Measurements from ENCODE around the gene MRPL49. TPM values are rescaled to one million over a fixed set of nuclear protein-coding genes. Genes with fewer than 3 reads are reported as not detected.

MRPL49 gene
- total RNA-seq, 4 donors from 2014 or later: 68.1 to 76.2 (median 72.0) TPM

DNA sequence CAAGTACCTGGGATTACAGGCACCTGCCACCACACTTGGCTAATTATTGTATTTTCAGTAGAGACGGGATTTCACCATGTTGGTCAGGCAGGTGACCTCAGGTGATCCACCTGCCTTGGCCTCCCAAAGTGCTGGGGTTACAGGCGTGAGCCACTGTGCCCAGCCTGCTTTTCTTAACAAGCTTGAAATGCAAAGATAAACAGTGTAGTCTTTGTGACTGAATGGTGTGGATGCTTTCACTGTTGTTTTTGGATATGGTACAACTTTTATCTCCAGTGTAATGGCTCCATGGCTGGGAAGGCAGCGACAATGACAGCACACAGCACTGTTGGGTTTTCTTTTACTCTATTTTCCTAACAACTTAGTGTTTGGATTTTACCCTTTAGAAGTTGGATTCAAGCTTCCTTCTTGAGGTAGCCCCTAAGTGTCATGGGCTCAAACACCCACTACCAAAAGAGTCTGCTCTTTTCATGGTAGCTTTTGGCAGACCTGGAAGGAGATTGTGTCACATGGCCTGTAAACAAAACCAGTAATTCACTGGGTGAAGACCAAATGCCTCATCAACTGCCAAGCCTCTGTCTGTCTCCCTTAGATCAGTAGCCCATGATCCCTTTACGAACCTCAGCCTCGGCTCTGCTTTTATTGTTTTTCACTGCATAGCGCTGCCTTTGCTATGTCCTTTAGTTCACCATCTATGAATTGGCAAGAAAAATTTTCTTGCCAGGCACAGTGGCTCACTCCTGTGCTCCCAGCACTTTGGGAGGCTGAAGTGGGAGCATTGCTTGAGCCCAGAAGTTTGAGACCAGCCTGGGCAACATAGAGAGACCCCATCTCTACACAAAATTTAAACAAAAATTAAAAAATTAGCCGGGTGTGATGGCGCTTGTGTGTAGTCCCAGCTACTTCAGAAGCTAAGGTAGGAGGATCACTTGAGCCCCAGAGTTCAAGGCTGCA lies 19.7 kb upstream of the MRPL49 start:
- no peaks in the 10 kb centered on the region for H3K9me3 ChIP-seq
- TF ChIP-seq CTCF (IDR thresholded peaks at IDR 0.05) (no peak), POLR2A (IDR thresholded peaks at IDR 0.05) (no peak)
- H3K4me3 ChIP-seq: no peak overlapping the region
- 79 to 93% methylated on average over 8 of the region's 8 CpGs for WGBS, 2 donors
- H3K36me3 ChIP-seq: peaks cover under 1 to 47% (median 2%) of the 10 kb centered on the region in 3 donors
- peak overlapping the region; percentile 23 to 59 (median 34) for H3K27ac ChIP-seq
- intact Hi-C loops (cut with DNase I): no loop called here
- no peaks in the 10 kb centered on the region for H3K27me3 ChIP-seq
- peaks cover 10 to 51% (median 12%) of the 10 kb centered on the region in 3 donors for H3K4me1 ChIP-seq
- DNase-seq: no peak

- Histone ChIP-seq H3K4me3 (no peak overlapping the region), H3K27me3 (no peaks in the 10 kb centered on the region), H3K36me3 (peaks cover 11 to 47% (median 12%) of the 10 kb centered on the region in 3 donors), H3K9me3 (no peaks in the 10 kb centered on the region), H3K27ac (peak overlapping the region in 2 of 4 donors; percentile 17 to 30), H3K4me1 (peaks cover 8 to 51% (median 11%) of the 10 kb centered on the region in 3 donors)
- intact Hi-C loops (cut with DNase I): no loop called here
- no peak for DNase-seq
- no peak for TF ChIP-seq POLR2A (IDR thresholded peaks at IDR 0.05)
Observed at GRCh38 chr11:65103476-65103875, 18.6 kb upstream of the MRPL49 start.

GRCh38 chr11:65104628-65105027 lies 17.5 kb upstream of the MRPL49 start:
- intact Hi-C loops (cut with DNase I): no loop called here
- no peaks in the 10 kb centered on the region for H3K27me3 ChIP-seq
- no peak overlapping the region for H3K4me3 ChIP-seq
- TF ChIP-seq CTCF (IDR thresholded peaks at IDR 0.05): no peak
- TF ChIP-seq POLR2A (IDR thresholded peaks at IDR 0.05): no peak
- DNase-seq: no peak
- peaks cover 13 to 50% (median 21%) of the 10 kb centered on the region in 3 donors for H3K36me3 ChIP-seq
- 74 to 81% methylated on average over 4 of the region's 4 CpGs for WGBS, 2 donors
- H3K9me3 ChIP-seq: no peaks in the 10 kb centered on the region
- H3K27ac ChIP-seq: peak overlapping the region in 2 of 4 donors; percentile 17 to 31
- H3K4me1 ChIP-seq: peaks cover 14 to 63% (median 16%) of the 10 kb centered on the region in 3 donors

DNA sequence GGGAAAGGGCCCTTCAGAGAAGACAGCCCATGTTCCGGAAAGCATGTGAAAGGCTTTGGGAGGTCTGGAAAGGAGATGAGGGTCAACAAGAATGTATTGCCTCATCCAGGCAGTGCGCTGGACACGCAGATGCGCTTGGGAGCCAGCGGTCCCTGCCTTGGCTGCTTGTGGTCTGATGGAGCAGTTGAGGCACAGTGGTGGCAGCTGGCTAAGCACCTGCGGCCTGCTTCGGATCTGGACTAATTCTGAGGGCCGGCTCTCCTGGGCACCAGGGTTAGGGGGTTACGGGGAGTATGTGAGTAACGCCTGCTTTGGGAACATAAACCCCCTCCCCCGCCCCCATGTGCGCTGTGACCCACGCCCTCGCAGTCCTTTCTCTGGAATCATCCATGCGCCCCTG lies 15.0 kb upstream of the MRPL49 start:
- TF ChIP-seq CTCF (IDR thresholded peaks at IDR 0.05) (no peak), POLR2A (IDR thresholded peaks at IDR 0.05) (no peak)
- 92 to 96% methylated on average over 6 to 10 of the region's 15 CpGs for WGBS, 2 donors
- H3K4me1 ChIP-seq: peaks cover 32 to 70% (median 33%) of the 10 kb centered on the region in 3 donors
- peaks cover 13 to 53% (median 22%) of the 10 kb centered on the region in 3 donors for H3K36me3 ChIP-seq
- no peaks in the 10 kb centered on the region for H3K27me3 ChIP-seq
- no peak for DNase-seq
- no peaks in the 10 kb centered on the region for H3K9me3 ChIP-seq
- H3K27ac ChIP-seq: no peak overlapping the region
- intact Hi-C loops (cut with DNase I): no loop called here
- no peak overlapping the region for H3K4me3 ChIP-seq

DNA sequence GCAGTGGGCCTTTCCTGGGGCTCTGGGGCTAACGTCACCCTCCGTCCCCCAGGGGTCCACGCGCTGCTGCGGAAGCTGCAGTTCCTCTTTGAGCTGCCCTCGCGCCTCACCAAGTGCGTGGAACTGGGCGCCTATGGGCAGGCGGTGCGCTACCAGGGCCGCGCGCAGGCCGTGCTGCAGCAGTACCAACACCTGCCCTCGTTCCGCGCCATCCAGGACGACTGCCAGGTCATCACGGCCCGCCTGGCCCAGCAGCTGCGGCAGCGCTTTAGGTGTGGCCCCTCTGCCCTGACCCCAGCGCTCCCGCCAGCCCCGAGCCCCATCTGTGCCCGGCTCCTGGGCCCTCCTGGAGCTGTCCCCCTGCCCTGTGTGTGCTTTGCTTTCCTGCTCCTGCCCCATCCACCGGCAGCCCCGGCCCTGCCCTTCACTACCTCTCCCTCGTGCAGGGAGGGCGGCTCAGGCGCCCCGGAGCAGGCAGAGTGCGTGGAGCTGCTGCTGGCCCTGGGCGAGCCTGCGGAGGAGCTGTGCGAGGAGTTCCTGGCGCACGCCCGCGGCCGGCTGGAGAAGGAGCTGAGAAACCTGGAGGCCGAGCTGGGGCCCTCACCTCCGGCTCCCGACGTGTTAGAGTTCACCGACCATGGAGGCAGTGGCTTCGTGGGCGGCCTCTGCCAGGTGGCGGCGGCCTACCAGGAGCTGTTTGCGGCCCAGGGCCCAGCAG lies 14.2 kb upstream of the MRPL49 start:
- TF ChIP-seq CTCF (IDR thresholded peaks at IDR 0.05): no peak
- no peak for TF ChIP-seq POLR2A (IDR thresholded peaks at IDR 0.05)
- Histone ChIP-seq H3K27me3 (no peaks in the 10 kb centered on the region), H3K9me3 (no peaks in the 10 kb centered on the region), H3K4me1 (peaks cover 34 to 70% (median 36%) of the 10 kb centered on the region in 3 donors), H3K4me3 (no peak overlapping the region), H3K27ac (peak overlapping the region in 2 of 4 donors; percentile 51 to 70), H3K36me3 (peaks cover 13 to 46% (median 22%) of the 10 kb centered on the region in 3 donors)
- 78% methylated on average over 7 of the region's 52 CpGs; no CpG with 5 or more reads in 1 of the 2 donors for WGBS, 2 donors
- intact Hi-C loops (cut with DNase I): no loop called here
- no peak for DNase-seq
